OCI-LY3 (cell line): ENCODE data around the gene ICOS.

ENCODE experiments used
- H2AFZ ChIP-seq: fragments of 200-600, 300-600 bp; shearing (Covaris generic); 2 replicates; pipeline ENCODE4 v1.6.0; 2014; ENCODE audit warnings: antibody characterized with exemption, low read depth, low read length
- H3K27ac ChIP-seq: fragments of 200-600, 300-600 bp; sonication (generic); 2 replicates; pipeline ENCODE4 v1.5.1; 2014; ENCODE audit warnings: mild to moderate bottlenecking, low read length, moderate library complexity, mixed read lengths
- H3K27me3 ChIP-seq: fragments of 200-600, 300-600 bp; sonication (generic); 2 replicates; pipeline ENCODE4 v1.6.1; 2014; ENCODE audit warnings: low read depth, low read length, mixed read lengths
- H3K36me3 ChIP-seq: fragments of 200-600, 300-600 bp; sonication (generic); replicated peaks from 2 replicates; pipeline ENCODE3; 2014; ENCODE audit warnings: low read depth, low read length, mixed read lengths
- H3K4me1 ChIP-seq: fragments of 300-600, 200-600 bp; sonication (generic); 2 replicates; pipeline ENCODE4 v1.6.1; 2014; ENCODE audit warnings: low read length, mixed read lengths
- H3K4me2 ChIP-seq: fragments of 200-600, 300-600 bp; sonication (generic); 2 replicates; pipeline ENCODE4 v1.6.1; 2014; ENCODE audit warnings: low read length, mixed read lengths
- H3K4me3 ChIP-seq: fragments of 300-600, 200-600 bp; sonication (generic); 2 replicates; pipeline ENCODE4 v1.5.1; 2014; ENCODE audit warnings: antibody characterized with exemption, mild to moderate bottlenecking, low read length, moderate library complexity
- H3K79me2 ChIP-seq: fragments of 300-600, 200-600 bp; shearing (Covaris generic); 2 replicates; pipeline ENCODE4 v1.6.1; 2014; ENCODE audit warnings: mild to moderate bottlenecking, low read length, mixed read lengths
- H3K9ac ChIP-seq: fragments of 300-600, 200-600 bp; shearing (Covaris generic); 2 replicates; pipeline ENCODE4 v1.6.0; 2014; ENCODE audit warnings: mild to moderate bottlenecking, low read length, moderate library complexity
- H3K9me3 ChIP-seq: fragments of 200-600, 300-600 bp; shearing (Covaris generic); 2 replicates; pipeline ENCODE4 v1.6.1; 2014; ENCODE audit warnings: low read length, mixed read lengths; ENCODE audit not compliant: insufficient read depth
- H4K20me1 ChIP-seq: fragments of 200-600, 300-600 bp; sonication (generic); 2 replicates; pipeline ENCODE4 v1.6.1; 2016; ENCODE audit warnings: low read length, mixed read lengths; ENCODE audit not compliant: insufficient read depth
- EZH2phosphoT487 ChIP-seq: fragments of 200-600 bp; shearing (Covaris generic); IDR thresholded peaks from 2 replicates; pipeline ENCODE4 v1.6.1; 2018; ENCODE audit warnings: antibody characterized with exemption, mixed run types, low read depth
- TF ChIP-seq, protein P1 (sequence below): fragments of 200-600, 300-600 bp; sonication (generic); IDR thresholded peaks from 2 replicates; pipeline ENCODE4 v1.5.1; 2014; ENCODE audit warnings: antibody characterized with exemption, low read length, low read depth

The ICOS gene

GRCh38 chr2:203987959-203988358, 51.4 kb downstream of the ICOS start:
- H3K4me1 ChIP-seq = peaks cover 51% of the 10 kb centered on the region
- 0 out of 2 replicates have a peak, but pooled peaks cover 3% of the 10 kb centered on the region for H3K9me3 ChIP-seq
- TF ChIP-seq, protein P1, sequence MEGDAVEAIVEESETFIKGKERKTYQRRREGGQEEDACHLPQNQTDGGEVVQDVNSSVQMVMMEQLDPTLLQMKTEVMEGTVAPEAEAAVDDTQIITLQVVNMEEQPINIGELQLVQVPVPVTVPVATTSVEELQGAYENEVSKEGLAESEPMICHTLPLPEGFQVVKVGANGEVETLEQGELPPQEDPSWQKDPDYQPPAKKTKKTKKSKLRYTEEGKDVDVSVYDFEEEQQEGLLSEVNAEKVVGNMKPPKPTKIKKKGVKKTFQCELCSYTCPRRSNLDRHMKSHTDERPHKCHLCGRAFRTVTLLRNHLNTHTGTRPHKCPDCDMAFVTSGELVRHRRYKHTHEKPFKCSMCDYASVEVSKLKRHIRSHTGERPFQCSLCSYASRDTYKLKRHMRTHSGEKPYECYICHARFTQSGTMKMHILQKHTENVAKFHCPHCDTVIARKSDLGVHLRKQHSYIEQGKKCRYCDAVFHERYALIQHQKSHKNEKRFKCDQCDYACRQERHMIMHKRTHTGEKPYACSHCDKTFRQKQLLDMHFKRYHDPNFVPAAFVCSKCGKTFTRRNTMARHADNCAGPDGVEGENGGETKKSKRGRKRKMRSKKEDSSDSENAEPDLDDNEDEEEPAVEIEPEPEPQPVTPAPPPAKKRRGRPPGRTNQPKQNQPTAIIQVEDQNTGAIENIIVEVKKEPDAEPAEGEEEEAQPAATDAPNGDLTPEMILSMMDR = no peak
- TF ChIP-seq EZH2phosphoT487 = no peak
- H3K27me3 ChIP-seq = no peaks in the 10 kb centered on the region
- H3K36me3 ChIP-seq = peaks cover 6% of the 10 kb centered on the region
- no peak overlapping the region for H3K4me2 ChIP-seq
- no peak overlapping the region for H2AFZ ChIP-seq
- no peak overlapping the region for H3K9ac ChIP-seq
- H3K27ac ChIP-seq = no peak overlapping the region
- no peaks in the 10 kb centered on the region for H3K79me2 ChIP-seq
- H4K20me1 ChIP-seq = no peaks in the 10 kb centered on the region
- H3K4me3 ChIP-seq = no peak overlapping the region

DNA sequence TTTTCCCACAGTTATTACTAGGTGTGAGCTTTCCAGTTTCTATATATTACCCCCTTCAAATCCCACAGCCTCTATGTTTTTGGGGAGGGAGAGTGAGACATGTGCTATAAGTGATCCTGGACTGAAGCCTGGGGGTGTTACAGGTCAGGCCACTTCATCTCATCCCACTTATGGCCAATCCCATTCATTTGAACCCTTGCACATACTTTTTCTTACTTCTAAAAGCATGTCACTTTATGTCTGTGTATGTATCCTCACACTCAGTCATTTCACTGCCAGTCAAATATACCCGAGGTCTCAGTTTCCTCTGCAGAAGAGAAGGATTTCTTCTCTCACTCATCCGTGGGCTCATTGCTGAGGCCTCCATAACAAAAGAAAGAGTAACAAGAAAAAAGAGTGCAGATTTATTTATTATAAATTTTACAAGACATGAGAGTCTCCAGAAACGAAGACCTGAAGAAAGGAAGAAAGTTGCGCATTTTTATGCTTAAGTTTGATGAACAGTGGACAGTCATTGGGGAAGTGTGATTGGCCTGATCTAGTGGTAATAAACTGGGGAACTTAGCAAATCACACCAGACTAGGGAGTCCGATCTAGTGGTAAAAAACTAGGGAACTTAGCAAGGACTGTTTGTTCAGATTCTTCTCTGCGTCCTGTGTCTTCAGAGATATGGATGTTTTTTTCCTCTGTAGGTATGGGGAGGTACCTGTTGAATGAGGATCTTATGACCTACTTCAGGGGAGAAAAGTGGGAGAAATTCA, 52.1 kb downstream of the ICOS start:
- H3K79me2 ChIP-seq = no peaks in the 10 kb centered on the region
- peaks cover 6% of the 10 kb centered on the region for H3K36me3 ChIP-seq
- 0 out of 2 replicates have a peak, but pooled peaks cover 3% of the 10 kb centered on the region for H3K9me3 ChIP-seq
- no peak overlapping the region for H3K27ac ChIP-seq
- no peak overlapping the region for H3K4me2 ChIP-seq
- H3K4me1 ChIP-seq = peaks cover 58% of the 10 kb centered on the region
- no peaks in the 10 kb centered on the region for H3K27me3 ChIP-seq
- TF ChIP-seq, protein P1 = no peak
- TF ChIP-seq EZH2phosphoT487 = no peak
- no peaks in the 10 kb centered on the region for H4K20me1 ChIP-seq
- no peak overlapping the region for H3K4me3 ChIP-seq
- no peak overlapping the region for H2AFZ ChIP-seq
- H3K9ac ChIP-seq = no peak overlapping the region

DNA sequence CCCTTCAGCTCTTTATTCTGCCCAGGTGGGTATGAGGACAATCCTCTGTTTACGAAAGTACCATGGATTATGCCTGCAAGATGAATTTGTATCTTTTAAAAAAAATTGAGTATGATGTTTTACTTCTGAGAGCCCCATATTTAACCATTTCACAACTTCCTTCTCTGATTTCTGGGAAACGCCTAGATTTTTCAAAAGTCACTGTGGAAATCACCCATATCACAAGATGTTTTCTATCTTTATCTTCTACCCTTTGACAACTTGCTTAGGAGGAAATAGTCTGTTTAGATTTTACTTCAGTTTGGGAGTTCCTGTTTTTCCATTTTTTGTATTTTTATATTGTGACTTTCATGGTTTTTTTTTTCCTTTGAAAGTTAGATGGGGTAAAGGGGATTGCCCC, 53.0 kb downstream of the ICOS start:
- no peak overlapping the region for H3K4me2 ChIP-seq
- H3K27ac ChIP-seq = no peak overlapping the region
- 0 out of 2 replicates have a peak, but pooled peaks cover 3% of the 10 kb centered on the region for H3K9me3 ChIP-seq
- no peak overlapping the region for H3K9ac ChIP-seq
- H3K4me3 ChIP-seq = no peak overlapping the region
- H3K36me3 ChIP-seq = peaks cover 6% of the 10 kb centered on the region
- H2AFZ ChIP-seq = no peak overlapping the region
- no peaks in the 10 kb centered on the region for H3K27me3 ChIP-seq
- TF ChIP-seq EZH2phosphoT487 = no peak
- TF ChIP-seq, protein P1 = no peak
- H3K4me1 ChIP-seq = peaks cover 67% of the 10 kb centered on the region
- H4K20me1 ChIP-seq = no peaks in the 10 kb centered on the region
- H3K79me2 ChIP-seq = no peaks in the 10 kb centered on the region

- peak overlapping the region; percentile 96 for H3K27ac ChIP-seq
- H3K9me3 ChIP-seq = no peaks in the 10 kb centered on the region
Measured at GRCh38 chr2:203992509-203992908, 55.9 kb downstream of the ICOS start.

More at GRCh38 chr2:203992509-203992908, 55.9 kb downstream of the ICOS start:
- Histone ChIP-seq H2AFZ (peak overlapping the region; percentile 27; the same call in 1 of the 2 replicates), H3K36me3 (peaks cover 10% of the 10 kb centered on the region), H3K4me1 (peaks cover 83% of the 10 kb centered on the region), H4K20me1 (no peaks in the 10 kb centered on the region), H3K9ac (peak overlapping the region; percentile 75), H3K4me3 (peak overlapping the region; percentile 19; the same call in 1 of the 2 replicates), H3K4me2 (peak overlapping the region; percentile 46), H3K27me3 (no peaks in the 10 kb centered on the region), H3K79me2 (no peaks in the 10 kb centered on the region)
- TF ChIP-seq EZH2phosphoT487 = no peak
- TF ChIP-seq, protein P1 = no peak
